Ovary (tissue), 9 donors: ENCODE data around the gene FMNL3. TPM values are rescaled to one million over a fixed set of nuclear protein-coding genes. Genes with fewer than 3 reads are reported as not detected.
"Not testable (repeated sequence)": the region's sequence is repeated elsewhere in the genome, so short reads cannot be mapped to it uniquely, and the experiment has no call there.

ENCODE experiments used
- DNase-seq, 5 donors: peaks; one replicate each; pipeline ENCODE4 v3.0.0-alpha.2; 2019 to 2020
- H3K27ac ChIP-seq, 2 donors: fragments of 200-600 bp; one replicate each; pipeline versions ENCODE4 v1.5.1 to v1.8.0; 2019 to 2022
- H3K27me3 ChIP-seq: fragments of 200-600 bp; one replicate; pipeline ENCODE4 v1.8.0; 2022
- H3K36me3 ChIP-seq: fragments of 200-600 bp; sonication (generic); one replicate; pipeline ENCODE4 v1.5.1; 2019
- H3K4me1 ChIP-seq: one replicate; pipeline ENCODE4 v1.8.1; 2013; ENCODE audit warnings: mild to moderate bottlenecking, moderate library complexity; ENCODE audit not compliant: insufficient read depth
- H3K4me3 ChIP-seq: fragments of 200-600 bp; sonication (generic); one replicate; pipeline ENCODE4 v1.5.1; 2017
- H3K9me3 ChIP-seq, 2 donors: fragments of 200-600 bp in 1 of 2; sonication (generic) in 1 of 2; one replicate each; pipeline versions ENCODE4 v1.5.1 to v1.8.1; 2013 to 2019; ENCODE audit warnings: mild to moderate bottlenecking in 1 of 2, moderate library complexity in 1 of 2
- EP300 ChIP-seq: sonication (generic); formaldehyde crosslinking; IDR thresholded peaks from one replicate; pipeline ENCODE4 v1.6.1; 2017; ENCODE audit warnings: antibody characterized with exemption
- POLR2A ChIP-seq: fragments of 450-650 bp; IDR thresholded peaks from one replicate; pipeline ENCODE4 v1.6.1; 2017; ENCODE audit warnings: antibody characterized with exemption, mild to moderate bottlenecking, moderate library complexity
- WGBS, 3 donors: extraction: QIAGEN DNeasy Blood & Tissue Kit in 1 of 3; methylation state at CpG; one replicate each; pipeline versions ENCODE4 v1.1.5 to v1.1.7; 2013 to 2017; 5-methylcytosine and 5-hydroxymethylcytosine counted together
- intact Hi-C, 4 donors: fragments of 100-400 bp; cut with DNase I; formaldehyde crosslinking; loops; one replicate each; pipeline versions ENCODE4 v1.11.0 to v1.15.1; 2022 to 2023
- polyA plus RNA-seq, 2 donors: library from polyadenylated mRNA; stranded (reverse); fragments of 200-250 nt in 1 of 2; fragments of 350-450 nt in 1 of 2; fragmentation: Illumina TruSeq in 1 of 2; extraction: RNeasy Lipid Tissue Mini Kit (QIAGEN cat#74804) in 1 of 2; gene quantifications; one replicate each; pipeline ENCODE4 v1.2.3, GENCODE V29; 2013 to 2014
- total RNA-seq, 7 donors: library from RNA; depleted of rRNA in 2 of 7; stranded (reverse); fragments of >200 nt in 2 of 7; fragmentation: NEBNext Ultra II Directional in 3 of 7; extraction: Animal tissue kit (Norgen Biotek cat#: 25700) in 3 of 7; gene quantifications; one replicate each; pipeline versions ENCODE4 v1.1.0 to v1.2.4, GENCODE V29; 2016 to 2023
- TF ChIP-seq, protein P1 (sequence below), 3 donors: fragments of 450-650 bp in 2 of 3; fragments of 200-600 bp in 1 of 3; IDR thresholded peaks; one replicate each; pipeline versions ENCODE4 v1.5.1 to v1.8.0; 2016 to 2022; ENCODE audit warnings: antibody characterized with exemption in 3 of 3, mild to moderate bottlenecking in 1 of 3
- donor health status: DM: no; HTN: no; CAD: no; lungs with moderate emphysema.
- donor health status: DM: no; HTN: no; CAD: no.
- donor health status: Bipolar disorder and iron deficiency.
- donor health status: DM: yes; HTN: yes; CAD: no.
- donor health status: DM: no; HTN: no; CAD: no.
- donor health status: DM: yes; HTN: yes; CAD: no.

Gene FMNL3
- total and polyA plus RNA-seq, 9 donors = 15.7 to 58.1 (median 33.1) TPM

DNA sequence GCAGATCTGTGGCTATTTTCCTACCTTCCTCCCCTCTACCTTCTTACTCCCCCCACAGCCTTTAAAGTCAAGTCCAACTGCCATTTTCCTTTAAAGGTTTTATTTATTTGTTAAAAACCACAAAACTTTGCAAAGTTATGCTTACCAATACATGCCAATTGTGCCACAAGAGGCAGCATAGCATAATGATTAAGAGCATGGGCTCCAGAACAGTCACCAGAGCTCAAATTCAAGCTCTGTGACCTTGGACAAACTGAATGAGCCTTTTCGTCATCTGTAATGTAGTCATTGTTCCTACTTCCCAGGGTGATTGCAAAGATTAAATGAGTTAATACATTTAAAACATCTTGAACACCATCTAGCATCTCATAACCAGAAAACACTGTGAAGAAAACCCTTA lies 13.0 kb upstream of the FMNL3 start:
- H3K27ac ChIP-seq = no peak overlapping the region
- H3K4me1 ChIP-seq = no peaks in the 10 kb centered on the region
- WGBS, 3 donors = 26 to 39% (median 27%) methylated on average over 1 of the region's 1 CpG
- intact Hi-C loops = no loop called here
- H3K9me3 ChIP-seq = no peaks in the 10 kb centered on the region
- H3K27me3 ChIP-seq = no peaks in the 10 kb centered on the region
- H3K4me3 ChIP-seq = no peak overlapping the region
- no peak for TF ChIP-seq POLR2A
- TF ChIP-seq, protein P1, sequence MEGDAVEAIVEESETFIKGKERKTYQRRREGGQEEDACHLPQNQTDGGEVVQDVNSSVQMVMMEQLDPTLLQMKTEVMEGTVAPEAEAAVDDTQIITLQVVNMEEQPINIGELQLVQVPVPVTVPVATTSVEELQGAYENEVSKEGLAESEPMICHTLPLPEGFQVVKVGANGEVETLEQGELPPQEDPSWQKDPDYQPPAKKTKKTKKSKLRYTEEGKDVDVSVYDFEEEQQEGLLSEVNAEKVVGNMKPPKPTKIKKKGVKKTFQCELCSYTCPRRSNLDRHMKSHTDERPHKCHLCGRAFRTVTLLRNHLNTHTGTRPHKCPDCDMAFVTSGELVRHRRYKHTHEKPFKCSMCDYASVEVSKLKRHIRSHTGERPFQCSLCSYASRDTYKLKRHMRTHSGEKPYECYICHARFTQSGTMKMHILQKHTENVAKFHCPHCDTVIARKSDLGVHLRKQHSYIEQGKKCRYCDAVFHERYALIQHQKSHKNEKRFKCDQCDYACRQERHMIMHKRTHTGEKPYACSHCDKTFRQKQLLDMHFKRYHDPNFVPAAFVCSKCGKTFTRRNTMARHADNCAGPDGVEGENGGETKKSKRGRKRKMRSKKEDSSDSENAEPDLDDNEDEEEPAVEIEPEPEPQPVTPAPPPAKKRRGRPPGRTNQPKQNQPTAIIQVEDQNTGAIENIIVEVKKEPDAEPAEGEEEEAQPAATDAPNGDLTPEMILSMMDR (IDR thresholded peaks at IDR 0.05) = no peak
- no peak for TF ChIP-seq EP300
- no peaks in the 10 kb centered on the region for H3K36me3 ChIP-seq
- DNase-seq = no peak

DNA sequence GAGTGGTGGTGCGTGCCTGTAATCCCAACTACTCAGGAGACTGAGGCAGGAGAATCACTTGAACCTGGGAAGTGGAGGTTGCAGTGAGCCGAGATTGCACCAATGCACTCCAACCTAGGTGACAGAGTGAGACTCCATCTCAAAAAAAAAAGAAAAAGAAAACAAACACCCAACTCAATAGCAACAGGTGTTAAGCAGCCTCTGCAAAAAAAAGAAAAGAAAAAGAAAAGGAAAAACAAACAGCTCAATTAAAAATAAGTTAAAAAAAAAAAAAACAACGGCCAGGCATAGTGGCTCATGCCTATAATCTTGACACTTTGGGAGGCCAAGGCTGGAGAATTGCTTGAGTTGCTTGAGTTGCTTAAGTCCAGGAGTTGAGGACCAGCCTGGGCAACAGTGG lies 10.6 kb upstream of the FMNL3 start:
- H3K4me3 ChIP-seq, H3K4me1 ChIP-seq, H3K27me3 ChIP-seq, intact Hi-C loops, H3K36me3 ChIP-seq, H3K9me3 ChIP-seq, H3K27ac ChIP-seq, DNase-seq: not testable (repeated sequence)
- 88 to 91% (median 90%) methylated on average over 3 of the region's 3 CpGs for WGBS, 3 donors

DNA sequence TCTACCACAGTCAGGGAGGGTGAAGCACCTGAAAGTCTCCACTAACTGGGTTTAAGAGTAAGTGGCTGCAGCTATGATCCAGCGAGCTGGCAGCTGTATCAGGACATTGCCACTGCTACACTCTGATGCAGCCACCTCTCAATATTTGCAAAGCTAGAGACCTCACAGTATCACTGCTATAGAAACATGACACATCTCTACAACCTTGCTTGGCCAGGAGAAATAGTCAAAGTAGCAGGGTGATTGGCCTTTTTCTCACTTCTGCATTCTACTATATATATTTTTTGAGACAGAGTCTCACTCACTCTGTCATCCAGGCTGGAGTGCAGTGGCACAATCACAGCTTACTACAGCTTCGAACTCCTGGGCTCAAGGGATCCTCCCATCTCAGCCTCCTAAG lies 9.3 kb upstream of the FMNL3 start:
- TF ChIP-seq POLR2A (no peak), EP300 (no peak)
- TF ChIP-seq, protein P1 (IDR thresholded peaks at IDR 0.05) = no peak
- Histone ChIP-seq H3K4me1 (no peaks in the 10 kb centered on the region), H3K27ac (no peak overlapping the region), H3K9me3 (no peaks in the 10 kb centered on the region), H3K36me3 (no peaks in the 10 kb centered on the region), H3K27me3 (no peaks in the 10 kb centered on the region), H3K4me3 (no peak overlapping the region)
- DNase-seq = no peak
- intact Hi-C loops = no loop called here
- WGBS, 3 donors = 66 to 77% (median 72%) methylated on average over 2 of the region's 2 CpGs

DNA sequence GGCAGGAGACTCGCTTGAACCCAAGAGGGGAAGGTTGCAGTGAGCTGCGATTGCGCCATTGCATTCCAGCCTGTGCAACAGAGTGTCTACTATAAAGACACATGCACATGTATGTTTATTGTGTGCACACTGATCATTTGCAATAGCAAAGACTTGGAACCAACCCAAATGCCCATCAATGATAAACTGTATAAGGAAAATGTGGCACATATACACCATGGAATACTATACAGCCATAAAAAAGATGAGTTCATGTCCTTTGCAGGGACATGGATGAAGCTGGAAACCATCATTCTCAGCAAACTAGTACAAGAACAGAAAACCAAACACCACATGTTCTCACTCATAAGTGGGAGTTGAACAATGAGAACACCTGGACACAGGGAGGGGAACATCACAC lies 6.7 kb upstream of the FMNL3 start:
- H3K27me3 ChIP-seq, H3K4me1 ChIP-seq, H3K27ac ChIP-seq, H3K9me3 ChIP-seq, DNase-seq, intact Hi-C loops, H3K4me3 ChIP-seq, H3K36me3 ChIP-seq: not testable (repeated sequence)
- WGBS, 3 donors = 94 to 98% (median 98%) methylated on average over 3 of the region's 3 CpGs

DNA sequence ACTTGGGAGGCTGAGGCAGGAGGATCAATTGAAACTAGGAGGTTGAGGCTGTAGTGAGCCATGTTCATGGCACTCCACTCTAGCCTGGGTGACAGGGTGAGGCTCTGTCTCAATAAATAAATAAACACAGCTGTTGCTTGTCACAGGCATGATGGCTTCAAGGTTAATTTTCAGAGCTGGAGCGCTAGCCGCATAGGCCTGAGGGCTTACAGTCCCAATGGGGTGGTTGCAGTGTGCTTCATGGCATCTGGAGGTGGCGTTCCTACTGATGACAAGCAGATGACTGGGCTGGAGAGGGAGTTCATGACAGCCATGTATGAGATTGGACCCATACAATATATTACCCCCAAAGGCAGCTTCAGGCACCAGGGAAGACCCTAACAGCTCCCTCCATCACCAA lies 1.6 kb upstream of the FMNL3 start:
- TF ChIP-seq POLR2A (no peak), EP300 (no peak)
- TF ChIP-seq, protein P1 (IDR thresholded peaks at IDR 0.05) = no peak
- Histone ChIP-seq H3K4me1 (peaks cover 12% of the 10 kb centered on the region), H3K9me3 (no peaks in the 10 kb centered on the region), H3K27ac (no peak overlapping the region), H3K4me3 (no peak overlapping the region), H3K27me3 (no peaks in the 10 kb centered on the region), H3K36me3 (no peaks in the 10 kb centered on the region)
- intact Hi-C loops = loop anchor here in 2 of 4 donors (5.0 kb wide), 1 partner anchor 37 kb away; no protein-coding TSS in a partner anchor
- 89 to 96% (median 96%) methylated on average over 3 of the region's 3 CpGs for WGBS, 3 donors
- DNase-seq = no peak

DNA sequence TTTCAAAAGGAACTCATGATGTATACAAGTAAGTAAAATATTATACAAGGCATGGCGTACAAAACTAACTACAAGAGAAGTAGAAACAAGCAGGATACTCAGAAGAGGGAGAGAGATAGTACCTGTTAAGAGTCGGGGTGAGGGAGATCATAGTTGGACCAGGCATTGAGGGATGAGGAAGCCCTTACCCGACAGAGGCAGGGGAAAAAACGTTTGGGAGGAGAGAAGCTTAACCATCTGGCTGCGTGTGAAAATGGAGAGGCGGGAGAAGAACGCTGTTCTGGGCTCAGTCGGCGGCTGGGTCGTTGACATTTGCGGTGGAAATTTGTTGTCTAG lies 575 bp upstream of the FMNL3 start:
- DNase-seq = peak in 3 of 5 donors; percentile 26 to 41 (median 30)
- Histone ChIP-seq H3K9me3 (no peaks in the 10 kb centered on the region), H3K36me3 (no peaks in the 10 kb centered on the region), H3K27me3 (no peaks in the 10 kb centered on the region), H3K27ac (no peak overlapping the region), H3K4me3 (no peak overlapping the region), H3K4me1 (peaks cover 14% of the 10 kb centered on the region)
- 29 to 35% (median 33%) methylated on average over 11 of the region's 11 CpGs for WGBS, 3 donors
- intact Hi-C loops = loop anchor here (1.0 to 5.0 kb wide), 4 partner anchors 34 to 63 kb away; no protein-coding TSS in a partner anchor
- TF ChIP-seq, protein P1 (IDR thresholded peaks at IDR 0.05) = peak in 1 of 3 donors; percentile 0
- no peak for TF ChIP-seq POLR2A
